GM12873 (cell line): ENCODE results near the gene C12orf43.

Source experiments
- TF ChIP-seq, protein P1 (sequence below): IDR thresholded peaks from 2 replicates; pipeline ENCODE4 v1.5.1; 2012; ENCODE audit warnings: low read depth, mild to moderate bottlenecking, moderate library complexity, low read length, control low read depth; ENCODE audit not compliant: insufficient read depth; ENCODE audit errors: missing control alignments

The C12orf43 gene

DNA sequence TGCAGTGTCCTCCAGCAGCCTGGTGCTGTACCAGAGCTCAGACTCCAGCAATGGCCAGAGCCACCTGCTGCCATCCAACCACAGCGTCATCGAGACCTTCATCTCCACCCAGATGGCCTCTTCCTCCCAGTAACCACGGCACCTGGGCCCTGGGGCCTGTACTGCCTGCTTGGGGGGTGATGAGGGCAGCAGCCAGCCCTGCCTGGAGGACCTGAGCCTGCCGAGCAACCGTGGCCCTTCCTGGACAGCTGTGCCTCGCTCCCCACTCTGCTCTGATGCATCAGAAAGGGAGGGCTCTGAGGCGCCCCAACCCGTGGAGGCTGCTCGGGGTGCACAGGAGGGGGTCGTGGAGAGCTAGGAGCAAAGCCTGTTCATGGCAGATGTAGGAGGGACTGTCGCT is 15.2 kb downstream of the C12orf43 start:
- TF ChIP-seq, protein P1, sequence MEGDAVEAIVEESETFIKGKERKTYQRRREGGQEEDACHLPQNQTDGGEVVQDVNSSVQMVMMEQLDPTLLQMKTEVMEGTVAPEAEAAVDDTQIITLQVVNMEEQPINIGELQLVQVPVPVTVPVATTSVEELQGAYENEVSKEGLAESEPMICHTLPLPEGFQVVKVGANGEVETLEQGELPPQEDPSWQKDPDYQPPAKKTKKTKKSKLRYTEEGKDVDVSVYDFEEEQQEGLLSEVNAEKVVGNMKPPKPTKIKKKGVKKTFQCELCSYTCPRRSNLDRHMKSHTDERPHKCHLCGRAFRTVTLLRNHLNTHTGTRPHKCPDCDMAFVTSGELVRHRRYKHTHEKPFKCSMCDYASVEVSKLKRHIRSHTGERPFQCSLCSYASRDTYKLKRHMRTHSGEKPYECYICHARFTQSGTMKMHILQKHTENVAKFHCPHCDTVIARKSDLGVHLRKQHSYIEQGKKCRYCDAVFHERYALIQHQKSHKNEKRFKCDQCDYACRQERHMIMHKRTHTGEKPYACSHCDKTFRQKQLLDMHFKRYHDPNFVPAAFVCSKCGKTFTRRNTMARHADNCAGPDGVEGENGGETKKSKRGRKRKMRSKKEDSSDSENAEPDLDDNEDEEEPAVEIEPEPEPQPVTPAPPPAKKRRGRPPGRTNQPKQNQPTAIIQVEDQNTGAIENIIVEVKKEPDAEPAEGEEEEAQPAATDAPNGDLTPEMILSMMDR: no peak

DNA sequence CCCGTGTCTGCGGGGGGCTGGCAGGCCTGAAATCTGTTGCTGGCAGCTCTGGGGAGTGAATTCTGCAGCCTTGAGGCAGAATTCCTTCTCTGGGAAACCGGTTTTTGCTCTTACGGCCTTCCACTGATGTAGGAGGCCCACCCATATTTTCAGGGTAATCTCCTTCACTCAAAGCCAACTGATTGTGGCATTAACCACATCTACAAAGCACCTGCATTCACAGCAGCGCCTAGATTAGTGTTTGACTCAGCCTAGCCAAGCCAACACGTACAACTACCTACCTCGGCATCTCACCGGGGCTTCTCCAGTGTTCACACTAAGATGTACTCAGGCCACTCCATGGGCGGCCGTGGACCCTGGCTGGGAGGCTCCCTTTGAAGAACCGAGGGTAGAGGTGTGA is 15.8 kb downstream of the C12orf43 start:
- TF ChIP-seq, protein P1: no peak

DNA sequence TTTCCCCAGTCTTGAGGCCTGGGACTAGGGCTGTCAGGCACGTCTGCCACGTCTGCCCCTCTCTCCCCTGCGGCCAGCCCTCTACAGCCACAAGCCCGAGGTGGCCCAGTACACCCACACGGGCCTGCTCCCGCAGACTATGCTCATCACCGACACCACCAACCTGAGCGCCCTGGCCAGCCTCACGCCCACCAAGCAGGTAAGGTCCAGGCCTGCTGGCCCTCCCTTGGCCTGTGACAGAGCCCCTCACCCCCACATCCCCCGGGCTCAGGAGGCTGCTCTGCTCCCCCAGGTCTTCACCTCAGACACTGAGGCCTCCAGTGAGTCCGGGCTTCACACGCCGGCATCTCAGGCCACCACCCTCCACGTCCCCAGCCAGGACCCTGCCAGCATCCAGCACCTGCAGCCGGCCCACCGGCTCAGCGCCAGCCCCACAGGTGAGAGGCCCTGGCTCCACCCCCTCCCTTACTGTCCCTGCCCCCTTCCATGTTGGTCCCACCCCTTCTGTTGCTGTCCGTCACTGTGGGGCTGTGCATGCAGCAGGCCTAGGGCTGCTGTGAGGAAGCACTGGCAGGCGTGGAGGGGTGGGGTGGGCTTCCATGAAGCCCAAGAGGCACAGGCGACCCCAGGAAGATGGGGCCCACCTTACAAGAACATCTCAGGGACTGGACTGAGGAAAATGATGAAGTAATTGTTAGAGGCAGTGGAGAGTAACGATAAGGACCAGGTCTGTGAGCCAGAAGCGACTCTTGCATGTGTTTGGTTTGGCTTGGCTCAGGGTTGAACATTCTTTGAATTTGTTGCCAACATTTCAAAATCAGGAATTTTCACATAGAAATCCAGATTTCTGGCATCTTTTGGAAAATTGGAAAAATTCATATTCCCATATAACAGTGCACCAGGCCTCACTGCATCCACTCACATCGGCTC is 16.8 kb downstream of the C12orf43 start:
- TF ChIP-seq, protein P1: no peak

DNA sequence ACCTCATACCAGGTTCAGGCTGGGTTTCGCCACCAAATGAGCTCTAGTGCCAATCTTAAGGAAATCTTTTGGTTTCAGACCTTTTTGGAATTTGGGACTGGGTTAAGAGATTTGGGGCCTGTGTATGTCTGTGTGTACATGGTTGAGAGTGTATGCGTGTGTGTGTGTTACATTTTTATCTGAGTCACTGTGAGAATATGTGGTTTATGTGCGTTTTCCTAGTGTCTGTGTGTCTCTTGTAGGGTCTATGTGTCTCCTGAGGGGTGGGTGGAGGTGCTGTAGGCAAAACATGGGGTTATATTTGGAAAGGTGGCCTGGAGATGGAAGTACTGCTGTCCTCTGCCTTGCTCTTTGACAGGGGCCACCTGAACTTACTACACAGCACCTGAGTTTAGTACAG is 17.9 kb downstream of the C12orf43 start:
- TF ChIP-seq, protein P1: no peak

DNA sequence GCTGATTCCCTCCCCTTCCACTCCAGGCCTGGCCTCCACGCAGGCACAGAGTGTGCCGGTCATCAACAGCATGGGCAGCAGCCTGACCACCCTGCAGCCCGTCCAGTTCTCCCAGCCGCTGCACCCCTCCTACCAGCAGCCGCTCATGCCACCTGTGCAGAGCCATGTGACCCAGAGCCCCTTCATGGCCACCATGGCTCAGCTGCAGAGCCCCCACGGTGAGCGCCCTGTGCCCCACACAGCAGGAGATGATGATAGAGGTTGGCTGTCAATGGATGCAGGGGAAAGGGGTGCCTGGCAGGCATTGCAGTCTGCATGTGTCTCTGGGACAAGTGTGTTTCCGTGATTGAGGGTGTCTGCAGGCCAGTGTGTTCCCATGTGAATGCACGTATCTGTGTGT is 18.8 kb downstream of the C12orf43 start:
- TF ChIP-seq, protein P1: no peak

DNA sequence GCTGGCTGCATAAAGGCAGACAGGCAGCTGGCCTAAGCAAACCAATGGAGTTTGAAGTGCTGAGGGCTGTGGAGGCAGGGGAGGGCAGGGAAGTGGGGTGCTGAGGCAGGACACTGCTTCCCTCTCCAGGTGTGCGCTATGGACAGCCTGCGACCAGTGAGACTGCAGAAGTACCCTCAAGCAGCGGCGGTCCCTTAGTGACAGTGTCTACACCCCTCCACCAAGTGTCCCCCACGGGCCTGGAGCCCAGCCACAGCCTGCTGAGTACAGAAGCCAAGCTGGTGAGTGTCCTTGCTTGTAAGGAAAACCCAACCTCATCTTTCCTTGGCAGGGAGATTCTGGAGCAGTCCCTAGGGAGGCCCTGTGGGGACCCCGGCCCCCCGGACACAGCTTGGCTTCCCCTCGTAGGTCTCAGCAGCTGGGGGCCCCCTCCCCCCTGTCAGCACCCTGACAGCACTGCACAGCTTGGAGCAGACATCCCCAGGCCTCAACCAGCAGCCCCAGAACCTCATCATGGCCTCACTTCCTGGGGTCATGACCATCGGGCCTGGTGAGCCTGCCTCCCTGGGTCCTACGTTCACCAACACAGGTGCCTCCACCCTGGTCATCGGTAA is 20.0 kb downstream of the C12orf43 start:
- TF ChIP-seq, protein P1: no peak

DNA sequence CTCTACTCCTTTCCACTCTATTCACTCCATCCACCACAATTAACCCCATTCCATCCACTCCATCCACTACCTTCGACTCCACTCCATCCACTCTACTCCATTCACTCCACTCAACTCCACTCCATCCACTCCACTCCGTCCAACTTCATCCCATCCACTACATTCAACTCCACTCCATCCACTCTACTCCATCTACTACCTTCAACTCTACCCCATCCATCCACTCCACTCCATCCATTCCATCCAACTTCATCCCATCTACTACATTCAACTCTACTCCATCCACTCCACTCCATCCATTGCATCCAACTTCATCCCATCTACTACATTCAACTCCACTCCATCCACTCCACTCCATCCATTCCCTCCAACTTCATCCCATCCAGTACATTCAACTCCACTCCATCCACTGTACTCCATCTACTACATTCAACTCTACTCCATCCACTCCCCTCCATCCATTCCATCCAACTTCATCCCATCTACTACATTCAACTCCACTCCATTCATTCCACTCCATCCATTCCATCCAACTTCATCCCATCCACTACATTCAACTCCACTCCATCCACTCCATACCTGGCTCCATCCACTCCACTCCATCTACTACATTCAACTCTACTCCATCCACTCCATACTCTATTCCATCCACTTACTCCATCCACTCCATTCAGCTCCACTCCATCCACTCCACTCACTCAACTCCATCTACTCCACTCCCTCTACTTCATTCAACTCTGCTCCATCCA is 21.5 kb downstream of the C12orf43 start:
- TF ChIP-seq, protein P1: no peak
